K562 (cell line): Measurements from ENCODE around the gene PPP1CA. TPM values are rescaled to one million over a fixed set of nuclear protein-coding genes. Genes with fewer than 3 reads are reported as not detected.
A peak's percentile ranks its signal among the peaks of the same experiment; 100 is the strongest.

ENCODE experiments used
- CBX2 ChIP-seq: fragments of 200-600 bp; sonication (generic); IDR thresholded peaks from one replicate; pipeline ENCODE4 v1.6.1; 2012; ENCODE audit warnings: mild to moderate bottlenecking, low read length, inconsistent platforms; ENCODE audit not compliant: insufficient read depth, poor library complexity, severe bottlenecking
- CHD1 ChIP-seq: fragments of 200-600 bp; sonication (generic); IDR thresholded peaks from one replicate; pipeline ENCODE4 v1.6.1; 2012; ENCODE audit warnings: mild to moderate bottlenecking, moderate library complexity, low read length, inconsistent platforms
- DMBX1 ChIP-seq: fragments of 250-450 bp; sonication (Bioruptor Pico); IDR thresholded peaks from 2 replicates; pipeline ENCODE4 v1.8.0; 2022; ENCODE audit warnings: inconsistent platforms, mild to moderate bottlenecking, moderate library complexity, borderline replicate concordance
- E2F6 ChIP-seq, 2 experiments: IDR thresholded peaks; 2 replicates each; pipeline ENCODE4 v1.6.1; 2011; ENCODE audit warnings: borderline replicate concordance in 1 of 2, control low read depth in 1 of 2, low read depth in 1 of 2, low read length in 1 of 2, mild to moderate bottlenecking in 1 of 2, mixed read lengths in 1 of 2, moderate library complexity in 1 of 2; ENCODE audit not compliant: insufficient read depth in 1 of 2, insufficient read length in 1 of 2, poor library complexity in 1 of 2, severe bottlenecking in 1 of 2; ENCODE audit errors: extremely low read depth in 1 of 2
- ETV6 ChIP-seq, 3 experiments: fragments of 150-350 bp in 1 of 3; sonication (generic) in 1 of 3; formaldehyde crosslinking in 1 of 3; IDR thresholded peaks; 2 replicates each; pipeline versions ENCODE4 v1.6.1 to v1.8.0; 2014 to 2022; ENCODE audit warnings: borderline replicate concordance in 2 of 3, low read depth in 2 of 3, antibody characterized with exemption in 1 of 3, low read length in 1 of 3, mild to moderate bottlenecking in 1 of 3, missing genetic modification reagents in 1 of 3
- FOXO4 ChIP-seq: fragments of 450-650 bp; formaldehyde crosslinking; IDR thresholded peaks from 2 replicates; pipeline ENCODE4 v1.4.0; 2020; ENCODE audit warnings: mild to moderate bottlenecking, moderate library complexity
- GABPA ChIP-seq: fragments of 200-800 bp; sonication (Bioruptor generic); conservative IDR thresholded peaks from 2 replicates; pipeline ENCODE4 v1.6.1; 2016; ENCODE audit warnings: low read depth, missing genetic modification characterization, missing compliant biosample characterization
- GATAD2A ChIP-seq: fragments of 450-650 bp; IDR thresholded peaks from 2 replicates; pipeline ENCODE4 v1.6.1; 2017
- JUND ChIP-seq, 2 experiments: IDR thresholded peaks; 2 replicates in 1 of 2; 3 replicates in 1 of 2; pipeline ENCODE4 v1.6.1; 2011; ENCODE audit warnings: borderline replicate concordance in 2 of 2, low read depth in 2 of 2, low read length in 2 of 2, improper control_type of control experiment in 1 of 2, missing biosample characterization in 1 of 2, missing genetic modification characterization in 1 of 2, missing genetic modification reagents in 1 of 2
- MCM3 ChIP-seq: fragments of 450-650 bp; IDR thresholded peaks from 2 replicates; pipeline ENCODE4 v1.6.1; 2016
- MLLT1 ChIP-seq, 2 experiments: fragments of 450-650 bp; IDR thresholded peaks; 2 replicates each; pipeline ENCODE4 v1.6.1; 2016
- POLR2AphosphoS5 ChIP-seq: IDR thresholded peaks from 2 replicates; pipeline ENCODE4 v1.6.1; 2011; ENCODE audit warnings: mild to moderate bottlenecking, low read depth, low read length, moderate library complexity; ENCODE audit not compliant: control insufficient read depth, insufficient read depth
- RBM25 ChIP-seq: fragments of 200-400 bp; formaldehyde crosslinking; IDR thresholded peaks from 2 replicates; pipeline ENCODE4 v1.6.1; 2018; ENCODE audit warnings: low read length, low read depth, moderate library complexity; ENCODE audit not compliant: severe bottlenecking
- SNIP1 ChIP-seq: fragments of 450-650 bp; IDR thresholded peaks from 2 replicates; pipeline ENCODE4 v1.7.1; 2017; ENCODE audit warnings: low read depth, mild to moderate bottlenecking
- SREBF2 ChIP-seq: sonication (generic); formaldehyde crosslinking; IDR thresholded peaks from 2 replicates; pipeline ENCODE4 v1.4.0; 2020; ENCODE audit warnings: mild to moderate bottlenecking, missing genetic modification reagents
- polyA plus RNA-seq, 8 experiments: library from polyadenylated mRNA; depleted of rRNA in 4 of 8; stranded (reverse) in 5 of 8; unstranded in 3 of 8; fragments of >200 nt; fragmentation: Nextera tagmentation in 2 of 8; fragmentation: Illumina TruSeq in 1 of 8; extraction: Ambion mirVana in 2 of 8; extraction: Trizol in 1 of 8; gene quantifications; 2 replicates each; pipeline versions ENCODE4 v1.2.1 to v1.2.3, GENCODE V29; 2011 to 2014; ENCODE audit warnings: inconsistent platforms in 1 of 8, missing spikeins in 1 of 8
- total RNA-seq, 7 experiments: library from RNA; depleted of rRNA in 6 of 7; stranded (reverse); fragments of >200 nt in 6 of 7; fragmentation: Illumina TruSeq in 2 of 7; extraction: Trizol in 2 of 7; gene quantifications; 2 replicates each; pipeline versions ENCODE4 v1.2.1 to v1.2.3, GENCODE V29; 2011 to 2021; ENCODE audit warnings: low replicate concordance in 1 of 7
- TF ChIP-seq, protein P1 (sequence below): fragments of 450-650 bp; formaldehyde crosslinking; IDR thresholded peaks from 2 replicates; pipeline ENCODE4 v1.4.0; 2022; ENCODE audit warnings: missing genetic modification characterization
- TF ChIP-seq, protein P2 (sequence below): sonication (generic); formaldehyde crosslinking; IDR thresholded peaks from 2 replicates; pipeline ENCODE4 v1.8.0; 2022; ENCODE audit warnings: missing genetic modification reagents, mild to moderate bottlenecking, moderate library complexity, borderline replicate concordance

Gene PPP1CA
- total and polyA plus RNA-seq, 9 of the 15 experiments (the other 6 are each of a cell fraction or from before 2014, with no cell fraction given), result 18.2 to 242 (median 188) TPM

GRCh38 chr11:67371189-67371910 is 30.3 kb downstream of the PPP1CA start (continued):
- TF ChIP-seq MLLT1 (IDR thresholded peaks at IDR 0.05) (no peak), POLR2AphosphoS5 (no peak), ETV6 (IDR thresholded peaks at IDR 0.05; ENCODE audit: borderline replicate concordance in 1 of 2, low read depth in 2 of 2, low read length in 1 of 2) (no peak), ETV6 (CRISPR knock-in tag; IDR thresholded peaks at IDR 0.05; ENCODE audit: borderline replicate concordance) (no peak), RBM25 (no peak), JUND (IDR thresholded peaks at IDR 0.05; ENCODE audit: borderline replicate concordance, low read depth, low read length) (no peak), JUND (tag; IDR thresholded peaks at IDR 0.05; ENCODE audit: borderline replicate concordance, low read depth, low read length) (no peak), DMBX1 (no peak), SREBF2 (CRISPR knock-in tag) (no peak), GATAD2A (no peak), GABPA (tag) (no peak), FOXO4 (CRISPR knock-in tag) (no peak), CBX2 (no peak), SNIP1 (no peak), CHD1 (no peak), MCM3 (no peak), E2F6 (IDR thresholded peaks at IDR 0.05; ENCODE audit: borderline replicate concordance in 1 of 2, extremely low read depth in 1 of 2, insufficient read depth in 1 of 2, insufficient read length in 1 of 2, low read depth in 1 of 2, low read length in 1 of 2, poor library complexity in 1 of 2, severe bottlenecking in 1 of 2) (no peak)
- TF ChIP-seq, protein P1, sequence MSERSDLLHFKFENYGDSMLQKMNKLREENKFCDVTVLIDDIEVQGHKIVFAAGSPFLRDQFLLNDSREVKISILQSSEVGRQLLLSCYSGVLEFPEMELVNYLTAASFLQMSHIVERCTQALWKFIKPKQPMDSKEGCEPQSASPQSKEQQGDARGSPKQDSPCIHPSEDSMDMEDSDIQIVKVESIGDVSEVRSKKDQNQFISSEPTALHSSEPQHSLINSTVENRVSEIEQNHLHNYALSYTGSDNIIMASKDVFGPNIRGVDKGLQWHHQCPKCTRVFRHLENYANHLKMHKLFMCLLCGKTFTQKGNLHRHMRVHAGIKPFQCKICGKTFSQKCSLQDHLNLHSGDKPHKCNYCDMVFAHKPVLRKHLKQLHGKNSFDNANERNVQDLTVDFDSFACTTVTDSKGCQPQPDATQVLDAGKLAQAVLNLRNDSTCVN, result peak; percentile 84; the same call in 1 of the 2 replicates
- TF ChIP-seq, protein P2, sequence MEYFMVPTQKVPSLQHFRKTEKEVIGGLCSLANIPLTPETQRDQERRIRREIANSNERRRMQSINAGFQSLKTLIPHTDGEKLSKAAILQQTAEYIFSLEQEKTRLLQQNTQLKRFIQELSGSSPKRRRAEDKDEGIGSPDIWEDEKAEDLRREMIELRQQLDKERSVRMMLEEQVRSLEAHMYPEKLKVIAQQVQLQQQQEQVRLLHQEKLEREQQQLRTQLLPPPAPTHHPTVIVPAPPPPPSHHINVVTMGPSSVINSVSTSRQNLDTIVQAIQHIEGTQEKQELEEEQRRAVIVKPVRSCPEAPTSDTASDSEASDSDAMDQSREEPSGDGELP (CRISPR knock-in tag), result peak; percentile 46; the same call in 1 of the 2 replicates
